K562 (cell line): ENCODE data around the gene DISC1. TPM values are rescaled to one million over a fixed set of nuclear protein-coding genes. Genes with fewer than 3 reads are reported as not detected.

Experiments
- ATAC-seq: fragments of 200-7000 bp; cut with Tn5 transposase; 3 replicates; pipeline ENCODE4 v1.9.1; 2020; ENCODE audit warnings: moderate library complexity
- BruUV-seq: library from RNA; stranded (reverse); fragments of 400-500 nt; replicated peaks from 2 replicates; lab custom pipeline; 2021; lab: Mats Ljungman, UMichigan
- CTCF ChIA-PET: fragments of 300-600 bp; formaldehyde crosslinking; extraction: SDS; loops from one replicate; lab custom pipeline; 2021; ENCODE audit warnings: low intra/inter-chr PET ratio; lab: Yijun Ruan, JAX
- POLR2A ChIA-PET: fragments of 300-600, 350-650 bp; sonication (Branson Sonifier 250); formaldehyde crosslinking; extraction: SDS; loops from one replicate; lab custom pipeline; 2021; ENCODE audit warnings: antibody characterized with exemption, inconsistent platforms; lab: Yijun Ruan, JAX
- DNase-seq, 4 experiments: peaks; one replicate each; pipeline versions ENCODE4 v3.0.0 to v3.0.0-alpha.2; 2011 to 2018; ENCODE audit warnings: low spot score in 3 of 4, mixed read lengths in 3 of 4; ENCODE audit errors: extremely low read depth in 1 of 4
- FAIRE-seq: peaks from 2 replicates; lab custom pipeline; 2011; peaks lifted over from hg19 to GRCh38; lab: Jason Lieb, UNC
- H2AFZ ChIP-seq: 2 replicates; pipeline ENCODE4 v1.6.0; 2011; ENCODE audit warnings: low read depth, low read length, control low read depth, inconsistent platforms
- H3K27ac ChIP-seq: fragments of 200-600 bp; 3 replicates; pipeline ENCODE4 v1.8.0; 2011; ENCODE audit warnings: low read depth, mild to moderate bottlenecking, control low read depth, inconsistent platforms, low read length, moderate library complexity, mixed read lengths; ENCODE audit errors: extremely low read depth
- H3K27me3 ChIP-seq, 2 experiments: fragments of 300-600 bp in 1 of 2; 2 replicates in 1 of 2; 3 replicates in 1 of 2; pipeline versions ENCODE4 v1.6.0 to v1.8.0; 2011; ENCODE audit warnings: inconsistent platforms in 2 of 2, low read length in 2 of 2, mild to moderate bottlenecking in 1 of 2, mixed read lengths in 1 of 2, moderate library complexity in 1 of 2; ENCODE audit not compliant: control insufficient read depth in 2 of 2, insufficient read depth in 2 of 2
- H3K36me3 ChIP-seq: fragments of 300-600 bp; 3 replicates; pipeline ENCODE4 v1.8.0; 2011; ENCODE audit warnings: mild to moderate bottlenecking, low read length, inconsistent platforms; ENCODE audit not compliant: control insufficient read depth, insufficient read depth
- H3K4me1 ChIP-seq, 2 experiments: fragments of 200-600 bp in 1 of 2; replicated peaks in 1 of 2; 2 replicates in 1 of 2; 3 replicates in 1 of 2; pipeline versions ENCODE4 v1.5.1 to v1.8.0; 2011; ENCODE audit warnings: inconsistent platforms in 2 of 2, low read length in 2 of 2, mild to moderate bottlenecking in 1 of 2, mixed read lengths in 1 of 2, moderate library complexity in 1 of 2; ENCODE audit not compliant: control insufficient read depth in 2 of 2, insufficient read depth in 2 of 2
- H3K4me2 ChIP-seq: 2 replicates; pipeline ENCODE4 v1.6.1; 2011; ENCODE audit warnings: low read length, control low read depth, inconsistent platforms, mixed read lengths; ENCODE audit not compliant: insufficient read depth
- H3K4me3 ChIP-seq: fragments of 200-600 bp; sonication (generic), shearing (Covaris generic); 2 replicates; pipeline ENCODE4 v1.5.1; 2016; ENCODE audit warnings: control low read depth, inconsistent platforms
- H3K79me2 ChIP-seq: fragments of 200-600 bp; 3 replicates; pipeline ENCODE4 v1.8.0; 2011; ENCODE audit warnings: low read length, inconsistent platforms; ENCODE audit not compliant: control insufficient read depth, insufficient read depth
- H3K9ac ChIP-seq, 2 experiments: 2 replicates each; pipeline versions ENCODE4 v1.6.0 to v1.6.1; 2011; ENCODE audit warnings: low read depth in 2 of 2, low read length in 2 of 2, control low read depth in 1 of 2, inconsistent platforms in 1 of 2, mild to moderate bottlenecking in 1 of 2, mixed read lengths in 1 of 2; ENCODE audit not compliant: insufficient read depth in 1 of 2
- H3K9me1 ChIP-seq: one replicate; pipeline ENCODE4 v1.6.0; 2011; ENCODE audit warnings: inconsistent platforms, mild to moderate bottlenecking, low read length, moderate library complexity; ENCODE audit not compliant: control insufficient read depth, insufficient read depth
- H3K9me3 ChIP-seq: replicated peaks from 2 replicates; pipeline ENCODE4 v1.5.1; 2011; ENCODE audit warnings: low read depth, low read length, inconsistent platforms; ENCODE audit not compliant: control insufficient read depth, insufficient read depth
- H4K20me1 ChIP-seq: replicated peaks from 2 replicates; pipeline ENCODE4 v1.6.1; 2011; ENCODE audit warnings: low read length, inconsistent platforms, mixed read lengths; ENCODE audit not compliant: control insufficient read depth, insufficient read depth
- EHMT2 ChIP-seq: fragments of 450-650 bp; IDR thresholded peaks from 2 replicates; pipeline ENCODE4 v1.6.1; 2018; ENCODE audit warnings: antibody characterized with exemption
- MIER1 ChIP-seq: fragments of 450-650 bp; IDR thresholded peaks from 2 replicates; pipeline ENCODE4 v1.6.1; 2016; ENCODE audit warnings: antibody characterized with exemption, mild to moderate bottlenecking, low read depth
- NCOR1 ChIP-seq: fragments of 450-650 bp; IDR thresholded peaks from 2 replicates; pipeline ENCODE4 v1.6.1; 2016; ENCODE audit warnings: mild to moderate bottlenecking, moderate library complexity
- NR2F6 ChIP-seq: fragments of 450-650 bp; formaldehyde crosslinking; IDR thresholded peaks from 2 replicates; pipeline ENCODE4 v1.4.0; 2020; ENCODE audit warnings: mild to moderate bottlenecking
- SIX5 ChIP-seq, 2 experiments: IDR thresholded peaks; 2 replicates each; pipeline ENCODE4 v1.6.1; 2011; ENCODE audit warnings: low read length in 2 of 2, borderline replicate concordance in 1 of 2, low read depth in 1 of 2, mild to moderate bottlenecking in 1 of 2, moderate library complexity in 1 of 2; ENCODE audit not compliant: insufficient read depth in 1 of 2
- SOX6 ChIP-seq: fragments of 450-650 bp; IDR thresholded peaks from 2 replicates; pipeline ENCODE4 v1.6.1; 2014; ENCODE audit warnings: mild to moderate bottlenecking
- SP2 ChIP-seq: IDR thresholded peaks from 2 replicates; pipeline ENCODE4 v1.6.1; 2011; ENCODE audit warnings: mild to moderate bottlenecking, low read depth, low read length, moderate library complexity; ENCODE audit not compliant: poor library complexity, severe bottlenecking; ENCODE audit errors: extremely low read depth
- ZKSCAN1 ChIP-seq: fragments of 150-350 bp; IDR thresholded peaks from 2 replicates; pipeline ENCODE4 v1.6.1; 2016; ENCODE audit warnings: low read depth, low read length
- ZNF76 ChIP-seq: fragments of 250-450 bp; sonication (Bioruptor Pico); IDR thresholded peaks from 2 replicates; pipeline ENCODE4 v1.4.0; 2020; ENCODE audit warnings: mild to moderate bottlenecking, moderate library complexity, borderline replicate concordance
- WGBS: fragments of 100-300 bp; shearing (Covaris generic); methylation state at CpG from one replicate; pipeline ENCODE4 v1.1.6; 2016; ENCODE audit warnings: low coverage, mixed read lengths; ENCODE audit not compliant: insufficient coverage; ENCODE audit errors: missing lambda C conversion rate; 5-methylcytosine and 5-hydroxymethylcytosine counted together
- in situ Hi-C: fragments of 300-500 bp; cut with MboI; formaldehyde crosslinking; loops from 4 replicates; pipeline ENCODE4 v1.15.0; 2018; ENCODE audit warnings: inconsistent platforms, mixed read lengths
- intact Hi-C: fragments of 100-400 bp; cut with micrococcal nuclease; formaldehyde crosslinking; loops from 2 replicates; pipeline ENCODE4 v1.14.2; 2022
- polyA plus RNA-seq, 8 experiments: library from polyadenylated mRNA; depleted of rRNA in 4 of 8; stranded (reverse) in 5 of 8; unstranded in 3 of 8; fragments of >200 nt; fragmentation: Nextera tagmentation in 2 of 8; fragmentation: Illumina TruSeq in 1 of 8; extraction: Ambion mirVana in 2 of 8; extraction: Trizol in 1 of 8; gene quantifications; 2 replicates each; pipeline versions ENCODE4 v1.2.1 to v1.2.3, GENCODE V29; 2011 to 2014; ENCODE audit warnings: inconsistent platforms in 1 of 8, missing spikeins in 1 of 8
- total RNA-seq, 7 experiments: library from RNA; depleted of rRNA in 6 of 7; stranded (reverse); fragments of >200 nt in 6 of 7; fragmentation: Illumina TruSeq in 2 of 7; extraction: Trizol in 2 of 7; gene quantifications; 2 replicates each; pipeline versions ENCODE4 v1.2.1 to v1.2.3, GENCODE V29; 2011 to 2021; ENCODE audit warnings: low replicate concordance in 1 of 7
- TF ChIP-seq, protein P1 (sequence below): fragments of 150-350 bp; conservative IDR thresholded peaks from 2 replicates; pipeline ENCODE4 v1.6.1; 2014; ENCODE audit warnings: low read length
- TF ChIP-seq, protein P2 (sequence below), 2 experiments: fragments of 450-650 bp; formaldehyde crosslinking in 1 of 2; IDR thresholded peaks; 2 replicates each; pipeline versions ENCODE4 v1.4.0 to v1.6.1; 2014 to 2020; ENCODE audit warnings: mild to moderate bottlenecking in 2 of 2, borderline replicate concordance in 1 of 2, low read depth in 1 of 2

Gene DISC1
- total and polyA plus RNA-seq, 9 of the 15 experiments (the other 6 are each of a cell fraction or from before 2014, with no cell fraction given): 0.01 to 0.11 (median 0.08) TPM; not detected in 1

DNA sequence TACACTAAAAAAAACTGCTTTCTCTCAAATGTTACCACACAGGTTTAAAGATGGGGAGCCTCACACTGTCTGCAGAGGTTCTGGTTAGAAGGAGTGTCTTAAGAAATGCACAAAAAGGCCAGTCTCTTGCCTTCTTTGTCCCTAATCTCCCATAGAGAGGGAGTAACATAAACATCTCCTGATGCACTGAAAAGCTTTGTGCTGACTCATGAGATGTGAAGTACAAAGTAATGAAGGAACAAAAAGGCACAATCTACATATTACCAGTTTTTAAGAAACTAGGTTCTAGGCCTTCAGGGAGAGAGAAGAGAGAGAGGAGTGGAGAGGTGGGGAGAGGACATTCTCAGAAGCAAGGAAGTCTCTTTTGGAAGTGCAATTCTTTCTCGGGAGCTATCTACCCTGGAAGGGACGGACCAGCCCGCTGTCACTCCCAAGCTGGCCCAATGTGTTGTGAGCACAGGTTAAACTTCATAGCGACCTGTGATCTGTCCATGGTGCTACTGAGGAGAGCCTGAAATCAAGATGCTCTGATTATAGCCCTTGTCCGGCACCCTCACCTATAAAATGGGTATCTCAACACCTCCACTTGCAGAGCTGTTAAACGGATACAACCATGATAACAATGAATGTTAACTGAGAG is 458.1 kb downstream of the DISC1 start:
- in situ Hi-C loops: no loop called here
- 1% methylated on average over 6 of the region's 6 CpGs for whole genome bisulfite sequencing
- no peaks in the 10 kb centered on the region for H3K27me3 ChIP-seq
- TF ChIP-seq SIX5 (IDR thresholded peaks at IDR 0.05; ENCODE audit: borderline replicate concordance in 1 of 2, insufficient read depth in 1 of 2, low read depth in 1 of 2, low read length in 2 of 2) (no peak), NCOR1 (no peak), MIER1 (no peak), SP2 (no peak), ZKSCAN1 (no peak), SOX6 (no peak), ZNF76 (no peak), EHMT2 (0 out of 2 replicates have a peak, but pooled peaks have one; percentile 44), NR2F6 (no peak)
- TF ChIP-seq, protein P1, sequence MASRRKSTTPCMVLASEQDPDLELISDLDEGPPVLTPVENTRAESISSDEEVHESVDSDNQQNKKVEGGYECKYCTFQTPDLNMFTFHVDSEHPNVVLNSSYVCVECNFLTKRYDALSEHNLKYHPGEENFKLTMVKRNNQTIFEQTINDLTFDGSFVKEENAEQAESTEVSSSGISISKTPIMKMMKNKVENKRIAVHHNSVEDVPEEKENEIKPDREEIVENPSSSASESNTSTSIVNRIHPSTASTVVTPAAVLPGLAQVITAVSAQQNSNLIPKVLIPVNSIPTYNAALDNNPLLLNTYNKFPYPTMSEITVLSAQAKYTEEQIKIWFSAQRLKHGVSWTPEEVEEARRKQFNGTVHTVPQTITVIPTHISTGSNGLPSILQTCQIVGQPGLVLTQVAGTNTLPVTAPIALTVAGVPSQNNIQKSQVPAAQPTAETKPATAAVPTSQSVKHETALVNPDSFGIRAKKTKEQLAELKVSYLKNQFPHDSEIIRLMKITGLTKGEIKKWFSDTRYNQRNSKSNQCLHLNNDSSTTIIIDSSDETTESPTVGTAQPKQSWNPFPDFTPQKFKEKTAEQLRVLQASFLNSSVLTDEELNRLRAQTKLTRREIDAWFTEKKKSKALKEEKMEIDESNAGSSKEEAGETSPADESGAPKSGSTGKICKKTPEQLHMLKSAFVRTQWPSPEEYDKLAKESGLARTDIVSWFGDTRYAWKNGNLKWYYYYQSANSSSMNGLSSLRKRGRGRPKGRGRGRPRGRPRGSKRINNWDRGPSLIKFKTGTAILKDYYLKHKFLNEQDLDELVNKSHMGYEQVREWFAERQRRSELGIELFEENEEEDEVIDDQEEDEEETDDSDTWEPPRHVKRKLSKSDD: no peak
- TF ChIP-seq, protein P2, sequence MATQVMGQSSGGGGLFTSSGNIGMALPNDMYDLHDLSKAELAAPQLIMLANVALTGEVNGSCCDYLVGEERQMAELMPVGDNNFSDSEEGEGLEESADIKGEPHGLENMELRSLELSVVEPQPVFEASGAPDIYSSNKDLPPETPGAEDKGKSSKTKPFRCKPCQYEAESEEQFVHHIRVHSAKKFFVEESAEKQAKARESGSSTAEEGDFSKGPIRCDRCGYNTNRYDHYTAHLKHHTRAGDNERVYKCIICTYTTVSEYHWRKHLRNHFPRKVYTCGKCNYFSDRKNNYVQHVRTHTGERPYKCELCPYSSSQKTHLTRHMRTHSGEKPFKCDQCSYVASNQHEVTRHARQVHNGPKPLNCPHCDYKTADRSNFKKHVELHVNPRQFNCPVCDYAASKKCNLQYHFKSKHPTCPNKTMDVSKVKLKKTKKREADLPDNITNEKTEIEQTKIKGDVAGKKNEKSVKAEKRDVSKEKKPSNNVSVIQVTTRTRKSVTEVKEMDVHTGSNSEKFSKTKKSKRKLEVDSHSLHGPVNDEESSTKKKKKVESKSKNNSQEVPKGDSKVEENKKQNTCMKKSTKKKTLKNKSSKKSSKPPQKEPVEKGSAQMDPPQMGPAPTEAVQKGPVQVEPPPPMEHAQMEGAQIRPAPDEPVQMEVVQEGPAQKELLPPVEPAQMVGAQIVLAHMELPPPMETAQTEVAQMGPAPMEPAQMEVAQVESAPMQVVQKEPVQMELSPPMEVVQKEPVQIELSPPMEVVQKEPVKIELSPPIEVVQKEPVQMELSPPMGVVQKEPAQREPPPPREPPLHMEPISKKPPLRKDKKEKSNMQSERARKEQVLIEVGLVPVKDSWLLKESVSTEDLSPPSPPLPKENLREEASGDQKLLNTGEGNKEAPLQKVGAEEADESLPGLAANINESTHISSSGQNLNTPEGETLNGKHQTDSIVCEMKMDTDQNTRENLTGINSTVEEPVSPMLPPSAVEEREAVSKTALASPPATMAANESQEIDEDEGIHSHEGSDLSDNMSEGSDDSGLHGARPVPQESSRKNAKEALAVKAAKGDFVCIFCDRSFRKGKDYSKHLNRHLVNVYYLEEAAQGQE (IDR thresholded peaks at IDR 0.05; ENCODE audit: borderline replicate concordance): peak; percentile 86
- TF ChIP-seq, protein P2 (CRISPR knock-in tag; IDR thresholded peaks at IDR 0.05; ENCODE audit: low read depth): peak; percentile 35; the same call in 1 of the 2 replicates

More for the DNA sequence above, 458.1 kb downstream of the DISC1 start:
- Histone ChIP-seq H3K4me3 (no peak overlapping the region), H3K27ac (no peak overlapping the region), H3K4me2 (no peak overlapping the region), H2AFZ (no peak overlapping the region), H3K9ac (no peak overlapping the region), H3K4me1 (no peaks in the 10 kb centered on the region), H3K9me1 (no peaks in the 10 kb centered on the region), H3K36me3 (no peaks in the 10 kb centered on the region), H3K9me3 (no peaks in the 10 kb centered on the region), H4K20me1 (no peaks in the 10 kb centered on the region), H3K79me2 (no peaks in the 10 kb centered on the region)
- POLR2A ChIA-PET: no interaction called here
- ATAC-seq (no peak), DNase-seq (no peak), FAIRE-seq (no peak)
- intact Hi-C loops: no loop called here
- no TSS peak for BruUV-seq
- CTCF ChIA-PET: no interaction called here
